Measurements from ENCODE around the gene TAF11. TPM values are rescaled to one million over a fixed set of nuclear protein-coding genes. Genes with fewer than 3 reads are reported as not detected.

TAF11 gene
- total and polyA plus RNA-seq, 2 experiments from 2014 or later, result 38.6 to 43.9 TPM

DNA sequence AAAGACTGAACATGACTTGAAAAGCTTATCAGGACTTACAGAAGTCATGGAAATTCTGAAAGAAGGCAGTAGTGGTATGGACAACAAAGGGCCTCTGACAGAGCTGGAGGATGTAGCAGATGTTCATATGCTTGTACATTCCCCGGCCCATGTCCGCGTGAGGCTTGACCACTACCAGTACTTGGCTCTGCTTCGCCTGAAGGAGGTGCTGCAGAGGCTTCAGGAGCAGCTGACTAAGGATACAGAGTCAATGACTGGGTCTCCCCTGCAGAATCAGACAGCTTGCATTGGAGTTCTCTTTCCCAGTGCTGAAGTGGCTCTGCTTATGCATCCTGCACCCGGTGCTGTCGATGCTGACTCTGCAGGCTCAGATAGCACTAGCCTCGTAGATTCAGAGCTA, 29.2 kb downstream of the TAF11 start:
- H4K20me1 ChIP-seq (ENCODE audit: insufficient read depth, poor library complexity, severe bottlenecking), result no peaks in the 10 kb centered on the region

DNA sequence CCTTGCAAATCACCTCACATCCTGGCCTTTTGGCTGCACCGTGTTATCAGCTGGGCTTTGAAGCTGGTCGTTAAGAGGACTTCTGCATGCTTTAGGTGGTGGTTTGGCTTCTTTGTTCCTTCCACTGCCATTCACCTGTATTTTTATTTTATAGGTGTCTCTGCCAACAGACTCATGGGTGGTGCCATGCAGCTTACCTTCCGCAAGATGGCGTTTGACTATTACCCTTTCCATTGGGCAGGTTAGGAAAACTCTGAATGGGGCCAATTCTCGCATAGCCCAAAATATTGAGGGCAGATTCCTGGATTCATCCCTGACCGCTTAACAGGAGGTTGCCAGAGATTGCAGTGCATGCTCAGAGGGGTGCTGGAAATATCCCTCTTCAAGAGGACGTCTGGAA, 32.4 kb downstream of the TAF11 start:
- WGBS (ENCODE audit: low lambda C conversion rate, missing lambda C conversion rate), result 75% methylated on average over 7 of the region's 7 CpGs
- TF ChIP-seq, protein P1, sequence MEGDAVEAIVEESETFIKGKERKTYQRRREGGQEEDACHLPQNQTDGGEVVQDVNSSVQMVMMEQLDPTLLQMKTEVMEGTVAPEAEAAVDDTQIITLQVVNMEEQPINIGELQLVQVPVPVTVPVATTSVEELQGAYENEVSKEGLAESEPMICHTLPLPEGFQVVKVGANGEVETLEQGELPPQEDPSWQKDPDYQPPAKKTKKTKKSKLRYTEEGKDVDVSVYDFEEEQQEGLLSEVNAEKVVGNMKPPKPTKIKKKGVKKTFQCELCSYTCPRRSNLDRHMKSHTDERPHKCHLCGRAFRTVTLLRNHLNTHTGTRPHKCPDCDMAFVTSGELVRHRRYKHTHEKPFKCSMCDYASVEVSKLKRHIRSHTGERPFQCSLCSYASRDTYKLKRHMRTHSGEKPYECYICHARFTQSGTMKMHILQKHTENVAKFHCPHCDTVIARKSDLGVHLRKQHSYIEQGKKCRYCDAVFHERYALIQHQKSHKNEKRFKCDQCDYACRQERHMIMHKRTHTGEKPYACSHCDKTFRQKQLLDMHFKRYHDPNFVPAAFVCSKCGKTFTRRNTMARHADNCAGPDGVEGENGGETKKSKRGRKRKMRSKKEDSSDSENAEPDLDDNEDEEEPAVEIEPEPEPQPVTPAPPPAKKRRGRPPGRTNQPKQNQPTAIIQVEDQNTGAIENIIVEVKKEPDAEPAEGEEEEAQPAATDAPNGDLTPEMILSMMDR (IDR thresholded peaks at IDR 0.05; ENCODE audit: poor library complexity), result no peak
- peaks cover 4% of the 10 kb centered on the region for H3K36me3 ChIP-seq (replicated peaks; ENCODE audit: insufficient read depth, low read depth)
- H3K9me2 ChIP-seq (replicated peaks; ENCODE audit: insufficient read depth), result no peaks in the 10 kb centered on the region
- H3K9me3 ChIP-seq (ENCODE audit: low read depth), result no peaks in the 10 kb centered on the region
- no peak overlapping the region for H2AFZ ChIP-seq
- no peak for DNase-seq (ENCODE audit: low spot score)
- H3K79me2 ChIP-seq, result no peaks in the 10 kb centered on the region
- no peaks in the 10 kb centered on the region for H4K20me1 ChIP-seq (ENCODE audit: insufficient read depth, poor library complexity, severe bottlenecking)
- H3K27ac ChIP-seq, result no peak overlapping the region
- H3K4me2 ChIP-seq, result no peak overlapping the region
- no peaks in the 10 kb centered on the region for H3K4me1 ChIP-seq (ENCODE audit: insufficient read depth)
- no peaks in the 10 kb centered on the region for H3K27me3 ChIP-seq
- H3K4me3 ChIP-seq, result no peak overlapping the region

More for the DNA sequence above, 29.2 kb downstream of the TAF11 start:
- H3K4me2 ChIP-seq, result no peak overlapping the region
- no peaks in the 10 kb centered on the region for H3K9me3 ChIP-seq (ENCODE audit: low read depth)
- H3K27ac ChIP-seq, result no peak overlapping the region
- no peak for DNase-seq (ENCODE audit: low spot score)
- H3K4me1 ChIP-seq (ENCODE audit: insufficient read depth), result no peaks in the 10 kb centered on the region
- H3K4me3 ChIP-seq, result no peak overlapping the region
- H3K9me2 ChIP-seq (replicated peaks; ENCODE audit: insufficient read depth), result no peaks in the 10 kb centered on the region
- no peaks in the 10 kb centered on the region for H3K27me3 ChIP-seq
- H3K79me2 ChIP-seq, result no peaks in the 10 kb centered on the region
- TF ChIP-seq EZH2phosphoT487 (IDR thresholded peaks at IDR 0.05; ENCODE audit: low read depth, severe bottlenecking, unreplicated experiment) (no peak), EZH2 (IDR thresholded peaks at IDR 0.05; ENCODE audit: borderline replicate concordance) (no peak)
- TF ChIP-seq, protein P1 (IDR thresholded peaks at IDR 0.05; ENCODE audit: poor library complexity), result no peak
- H3K36me3 ChIP-seq (replicated peaks; ENCODE audit: insufficient read depth, low read depth), result peaks cover 4% of the 10 kb centered on the region
- WGBS (ENCODE audit: low lambda C conversion rate, missing lambda C conversion rate), result 95% methylated on average over 7 of the region's 7 CpGs
- no peak overlapping the region for H2AFZ ChIP-seq

DNA sequence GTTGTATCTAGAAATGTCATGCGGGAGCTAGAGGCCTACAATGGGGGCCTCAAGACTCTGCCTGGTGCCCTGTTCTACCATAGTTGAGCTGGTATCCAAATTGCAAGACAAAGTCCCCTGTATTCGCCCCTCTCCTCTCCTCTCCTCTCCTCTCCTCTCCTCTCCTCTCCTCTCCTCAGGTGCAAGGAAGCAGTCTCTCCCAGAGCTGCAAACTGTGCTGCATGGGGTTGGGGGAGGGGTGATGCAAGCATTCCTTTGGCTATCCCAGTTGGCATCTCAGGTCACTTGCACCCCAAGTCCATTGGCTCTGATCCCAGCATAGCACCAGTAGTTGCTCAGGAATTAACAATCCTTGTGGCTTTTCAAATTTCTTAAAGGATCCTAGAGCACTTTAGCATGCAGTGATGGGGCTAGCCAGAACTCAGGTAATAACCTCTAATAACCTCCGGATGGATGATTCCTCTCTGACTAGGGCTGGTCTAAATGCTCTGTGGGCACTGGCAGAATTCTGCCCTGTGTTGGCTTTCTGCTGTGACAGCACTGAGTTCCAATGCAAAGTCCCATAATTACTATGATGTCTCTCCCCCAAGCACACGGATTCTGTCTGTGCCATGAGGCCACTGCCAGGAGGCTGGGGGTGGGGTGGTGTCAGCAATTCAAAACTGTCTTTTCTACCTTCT, 35.3 kb downstream of the TAF11 start:
- H3K9me3 ChIP-seq (ENCODE audit: low read depth), result no peaks in the 10 kb centered on the region
- no peak overlapping the region for H3K4me2 ChIP-seq
- 95% methylated on average over 3 of the region's 4 CpGs for WGBS (ENCODE audit: low lambda C conversion rate, missing lambda C conversion rate)
- no peaks in the 10 kb centered on the region for H4K20me1 ChIP-seq (ENCODE audit: insufficient read depth, poor library complexity, severe bottlenecking)
- no peak overlapping the region for H3K27ac ChIP-seq
- H3K27me3 ChIP-seq, result no peaks in the 10 kb centered on the region
- H2AFZ ChIP-seq, result no peak overlapping the region
- H3K4me3 ChIP-seq, result no peak overlapping the region
- H3K4me1 ChIP-seq (ENCODE audit: insufficient read depth), result no peaks in the 10 kb centered on the region
- no peak for DNase-seq (ENCODE audit: low spot score)
- TF ChIP-seq, protein P1 (IDR thresholded peaks at IDR 0.05; ENCODE audit: poor library complexity), result no peak
- TF ChIP-seq EZH2 (IDR thresholded peaks at IDR 0.05; ENCODE audit: borderline replicate concordance) (no peak), EZH2phosphoT487 (IDR thresholded peaks at IDR 0.05; ENCODE audit: low read depth, severe bottlenecking, unreplicated experiment) (no peak)
- H3K36me3 ChIP-seq (replicated peaks; ENCODE audit: insufficient read depth, low read depth), result peaks cover 4% of the 10 kb centered on the region
- no peaks in the 10 kb centered on the region for H3K9me2 ChIP-seq (replicated peaks; ENCODE audit: insufficient read depth)
- no peaks in the 10 kb centered on the region for H3K79me2 ChIP-seq
